Endothelial cell of umbilical vein (primary cell): ENCODE results near the gene WDFY3. TPM values are rescaled to one million over a fixed set of nuclear protein-coding genes. Genes with fewer than 3 reads are reported as not detected.

ENCODE experiments used
- BruUV-seq: library from RNA; stranded (reverse); fragments of 400-500 nt; replicated peaks from 2 replicates; lab custom pipeline; 2021; lab: Mats Ljungman, UMichigan
- CTCF ChIA-PET: fragments of 300-600, 350-600 bp; sonication (Branson Sonifier 250); formaldehyde crosslinking; loops from one replicate; lab custom pipeline; 2021; ENCODE audit warnings: antibody characterized with exemption, inconsistent platforms; lab: Charles Lee
- POLR2A ChIA-PET: fragments of 300-600, 350-600 bp; sonication (Branson Sonifier 250); formaldehyde crosslinking; loops from one replicate; lab custom pipeline; 2021; ENCODE audit warnings: antibody characterized with exemption, inconsistent platforms; lab: Charles Lee
- DNase-seq: peaks from one replicate; pipeline ENCODE4 v3.0.0-alpha.2; 2011; ENCODE audit warnings: low read depth, low spot score
- FAIRE-seq: peaks from 2 replicates; lab custom pipeline; 2011; peaks lifted over from hg19 to GRCh38; lab: Jason Lieb, UNC
- H2AFZ ChIP-seq: 2 replicates; pipeline ENCODE4 v1.6.0; 2012; ENCODE audit warnings: low read depth, low read length, control low read depth, inconsistent platforms
- H3K27ac ChIP-seq: 2 replicates; pipeline ENCODE4 v1.5.1; 2011; ENCODE audit warnings: low read depth, mild to moderate bottlenecking, control low read depth, low read length, moderate library complexity; ENCODE audit not compliant: insufficient read depth
- H3K27me3 ChIP-seq, 2 experiments: 2 replicates each; pipeline versions ENCODE4 v1.6.0 to v1.6.1; 2011; ENCODE audit warnings: low read length in 2 of 2, mixed read lengths in 1 of 2; ENCODE audit not compliant: control insufficient read depth in 2 of 2, insufficient read depth in 2 of 2
- H3K36me3 ChIP-seq, 2 experiments: 2 replicates in 1 of 2; 3 replicates in 1 of 2; pipeline ENCODE4 v1.5.1; 2011; ENCODE audit warnings: low read length in 2 of 2, mild to moderate bottlenecking in 1 of 2, moderate library complexity in 1 of 2; ENCODE audit not compliant: control insufficient read depth in 2 of 2, insufficient read depth in 2 of 2; ENCODE audit errors: extremely low read depth in 1 of 2
- H3K4me1 ChIP-seq: 3 replicates; pipeline ENCODE4 v1.5.1; 2011; ENCODE audit warnings: mild to moderate bottlenecking, low read length; ENCODE audit not compliant: control insufficient read depth, insufficient read depth; ENCODE audit errors: extremely low read depth
- H3K4me2 ChIP-seq: 2 replicates; pipeline ENCODE4 v1.6.1; 2011; ENCODE audit warnings: low read length, control low read depth, mixed read lengths; ENCODE audit not compliant: insufficient read depth
- H3K4me3 ChIP-seq, 3 experiments: fragments of 200-600 bp in 1 of 3; sonication (generic), shearing (Covaris generic) in 1 of 3; replicated peaks in 1 of 3; 2 replicates each; pipeline ENCODE4 v1.5.1; 2011 to 2016; ENCODE audit warnings: control low read depth in 3 of 3, low read length in 3 of 3, mild to moderate bottlenecking in 2 of 3, inconsistent platforms in 1 of 3, low read depth in 1 of 3, moderate library complexity in 1 of 3; ENCODE audit not compliant: insufficient read depth in 1 of 3
- H3K79me2 ChIP-seq: 2 replicates; pipeline ENCODE4 v1.6.0; 2012; ENCODE audit warnings: low read length, inconsistent platforms; ENCODE audit not compliant: control insufficient read depth, insufficient read depth
- H3K9ac ChIP-seq: replicated peaks from 2 replicates; pipeline ENCODE3; 2011; ENCODE audit warnings: low read length, control low read depth; ENCODE audit not compliant: insufficient read depth; ENCODE audit errors: extremely low read depth
- H3K9me1 ChIP-seq: replicated peaks from 3 replicates; pipeline ENCODE4 v1.6.0; 2011; ENCODE audit warnings: mild to moderate bottlenecking, low read length; ENCODE audit not compliant: control insufficient read depth, insufficient read depth; ENCODE audit errors: extremely low read depth
- H3K9me3 ChIP-seq: replicated peaks from 2 replicates; pipeline ENCODE4 v1.5.1; 2012; ENCODE audit warnings: low read length, inconsistent platforms; ENCODE audit not compliant: control insufficient read depth, insufficient read depth
- H4K20me1 ChIP-seq: replicated peaks from 2 replicates; pipeline ENCODE3; 2011; ENCODE audit warnings: mild to moderate bottlenecking, low read length; ENCODE audit not compliant: control insufficient read depth, insufficient read depth; ENCODE audit errors: extremely low read depth
- EZH2 ChIP-seq: IDR thresholded peaks from 2 replicates; pipeline ENCODE4 v1.6.1; 2012; ENCODE audit warnings: borderline replicate concordance, low read depth, mild to moderate bottlenecking, moderate library complexity, low read length, inconsistent platforms; ENCODE audit not compliant: severe bottlenecking
- FOS ChIP-seq: IDR thresholded peaks from 2 replicates; pipeline ENCODE4 v1.6.1; 2011; ENCODE audit warnings: mild to moderate bottlenecking, low read length, moderate library complexity, borderline replicate concordance; ENCODE audit not compliant: insufficient read depth
- GATA2 ChIP-seq: IDR thresholded peaks from 2 replicates; pipeline ENCODE4 v1.7.0; 2011; ENCODE audit warnings: low read depth, mild to moderate bottlenecking, moderate library complexity, mixed read lengths, low read length; ENCODE audit not compliant: insufficient read length, insufficient read depth
- JUN ChIP-seq: IDR thresholded peaks from 2 replicates; pipeline ENCODE4 v1.6.1; 2011; ENCODE audit warnings: borderline replicate concordance, low read depth; ENCODE audit not compliant: insufficient read length, insufficient read depth
- MYC ChIP-seq: IDR thresholded peaks from one replicate; pipeline ENCODE4 v1.6.1; 2011; ENCODE audit warnings: mild to moderate bottlenecking, low read depth, low read length
- POLR2A ChIP-seq: IDR thresholded peaks from 2 replicates; pipeline ENCODE4 v1.6.1; 2012; ENCODE audit warnings: low read depth, mild to moderate bottlenecking, control low read depth, low read length
- POLR2AphosphoS5 ChIP-seq: IDR thresholded peaks from 2 replicates; pipeline ENCODE4 v1.6.1; 2012; ENCODE audit warnings: low read depth, mild to moderate bottlenecking, control low read depth, low read length, moderate library complexity; ENCODE audit not compliant: insufficient read depth
- dilution Hi-C: fragments of 300-500 bp; cut with MboI; formaldehyde crosslinking; loops from one replicate; pipeline ENCODE4 v1.15.0; 2019; ENCODE audit warnings: low sequenced_read_pairs; ENCODE audit not compliant: extremely low pct_ligation_motif_present
- intact Hi-C: fragments of 100-400 bp; cut with micrococcal nuclease; formaldehyde crosslinking; loops from one replicate; pipeline ENCODE4 v1.10.0; 2022
- polyA plus RNA-seq, 4 experiments: library from polyadenylated mRNA; depleted of rRNA in 3 of 4; stranded (reverse) in 3 of 4; unstranded in 1 of 4; fragments of >200 nt; gene quantifications; 2 replicates each; pipeline versions ENCODE4 v1.2.1 to v1.2.3, GENCODE V29; 2011 to 2012; ENCODE audit warnings: missing spikeins in 1 of 4
- total RNA-seq: library from RNA; stranded (reverse); gene quantifications from 2 replicates; pipeline ENCODE4 v1.2.3, GENCODE V29; 2021
- TF ChIP-seq, protein P1 (sequence below), 2 donors: IDR thresholded peaks; 1 replicate in 1 of 2; 2 replicates in 1 of 2; pipeline ENCODE4 v1.5.1; 2011; ENCODE audit warnings: low read length in 2 of 2, mild to moderate bottlenecking in 2 of 2, moderate library complexity in 2 of 2, control low read depth in 1 of 2, inconsistent platforms in 1 of 2, low read depth in 1 of 2; ENCODE audit not compliant: insufficient read depth in 1 of 2; ENCODE audit errors: extremely low read depth in 1 of 2
- TF ChIP-seq, protein P2 (sequence below): IDR thresholded peaks from 2 replicates; pipeline ENCODE4 v1.6.1; 2011; ENCODE audit not compliant: insufficient read depth, insufficient read length

The WDFY3 gene
- total and polyA plus RNA-seq, 2 donors (not counting 3 experiments of a cell fraction or from before 2014, with no cell fraction given), result 37.0 to 113 TPM

DNA sequence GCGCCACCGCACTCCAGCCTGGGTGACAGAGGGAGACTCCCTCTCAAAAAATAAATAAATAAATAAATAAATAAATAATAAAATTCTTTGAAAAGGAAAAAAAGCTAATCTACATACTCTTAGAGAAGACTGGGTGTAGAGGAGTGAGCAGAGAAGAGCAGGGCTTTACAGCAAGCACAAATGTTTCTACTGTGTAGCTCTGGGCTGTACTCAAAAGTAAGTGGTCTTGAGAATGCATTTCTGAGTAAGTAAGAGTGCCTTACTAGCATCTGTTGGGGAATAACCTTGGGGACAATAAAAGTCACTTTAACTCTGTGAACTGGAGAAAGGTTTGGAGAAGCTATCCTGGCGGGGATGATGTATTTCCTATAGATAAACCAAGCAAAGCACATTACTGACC lies 185.8 kb downstream of the WDFY3 start:
- dilution Hi-C loops, result no loop called here
- H3K27me3 ChIP-seq, result no peaks in the 10 kb centered on the region
- no peak overlapping the region for H2AFZ ChIP-seq
- H3K9me1 ChIP-seq, result no peaks in the 10 kb centered on the region
- no peak overlapping the region for H3K9ac ChIP-seq
- no peak for DNase-seq
- H3K4me1 ChIP-seq, result no peaks in the 10 kb centered on the region
- no peaks in the 10 kb centered on the region for H3K79me2 ChIP-seq
- BruUV-seq, result no TSS peak
- no peak overlapping the region for H3K4me3 ChIP-seq
- no peak overlapping the region for H3K27ac ChIP-seq
- TF ChIP-seq EZH2 (no peak), JUN (no peak), POLR2AphosphoS5 (no peak), GATA2 (no peak), FOS (no peak), POLR2A (no peak), MYC (no peak)
- TF ChIP-seq, protein P1, sequence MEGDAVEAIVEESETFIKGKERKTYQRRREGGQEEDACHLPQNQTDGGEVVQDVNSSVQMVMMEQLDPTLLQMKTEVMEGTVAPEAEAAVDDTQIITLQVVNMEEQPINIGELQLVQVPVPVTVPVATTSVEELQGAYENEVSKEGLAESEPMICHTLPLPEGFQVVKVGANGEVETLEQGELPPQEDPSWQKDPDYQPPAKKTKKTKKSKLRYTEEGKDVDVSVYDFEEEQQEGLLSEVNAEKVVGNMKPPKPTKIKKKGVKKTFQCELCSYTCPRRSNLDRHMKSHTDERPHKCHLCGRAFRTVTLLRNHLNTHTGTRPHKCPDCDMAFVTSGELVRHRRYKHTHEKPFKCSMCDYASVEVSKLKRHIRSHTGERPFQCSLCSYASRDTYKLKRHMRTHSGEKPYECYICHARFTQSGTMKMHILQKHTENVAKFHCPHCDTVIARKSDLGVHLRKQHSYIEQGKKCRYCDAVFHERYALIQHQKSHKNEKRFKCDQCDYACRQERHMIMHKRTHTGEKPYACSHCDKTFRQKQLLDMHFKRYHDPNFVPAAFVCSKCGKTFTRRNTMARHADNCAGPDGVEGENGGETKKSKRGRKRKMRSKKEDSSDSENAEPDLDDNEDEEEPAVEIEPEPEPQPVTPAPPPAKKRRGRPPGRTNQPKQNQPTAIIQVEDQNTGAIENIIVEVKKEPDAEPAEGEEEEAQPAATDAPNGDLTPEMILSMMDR (IDR thresholded peaks at IDR 0.05; ENCODE audit: extremely low read depth in 1 of 2, insufficient read depth in 1 of 2, low read depth in 1 of 2, low read length in 2 of 2), result no peak
- TF ChIP-seq, protein P2, sequence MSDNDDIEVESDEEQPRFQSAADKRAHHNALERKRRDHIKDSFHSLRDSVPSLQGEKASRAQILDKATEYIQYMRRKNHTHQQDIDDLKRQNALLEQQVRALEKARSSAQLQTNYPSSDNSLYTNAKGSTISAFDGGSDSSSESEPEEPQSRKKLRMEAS, result no peak
- no peaks in the 10 kb centered on the region for H3K9me3 ChIP-seq
- no peak for FAIRE-seq
- H3K4me2 ChIP-seq, result no peak overlapping the region
- ChIA-PET CTCF (interaction anchor here (0.6 to 0.9 kb wide), 2 partner anchors 10 to 30 kb away, joined by 3 to 4 read pairs; no protein-coding TSS in a partner anchor), POLR2A (no interaction called here)
- intact Hi-C loops, result no loop called here
- H3K36me3 ChIP-seq, result peaks cover 17 to 35% of the 10 kb centered on the region in 2 experiments
- no peaks in the 10 kb centered on the region for H4K20me1 ChIP-seq
